ENCODE measurements around the gene HAUS3.

DNA sequence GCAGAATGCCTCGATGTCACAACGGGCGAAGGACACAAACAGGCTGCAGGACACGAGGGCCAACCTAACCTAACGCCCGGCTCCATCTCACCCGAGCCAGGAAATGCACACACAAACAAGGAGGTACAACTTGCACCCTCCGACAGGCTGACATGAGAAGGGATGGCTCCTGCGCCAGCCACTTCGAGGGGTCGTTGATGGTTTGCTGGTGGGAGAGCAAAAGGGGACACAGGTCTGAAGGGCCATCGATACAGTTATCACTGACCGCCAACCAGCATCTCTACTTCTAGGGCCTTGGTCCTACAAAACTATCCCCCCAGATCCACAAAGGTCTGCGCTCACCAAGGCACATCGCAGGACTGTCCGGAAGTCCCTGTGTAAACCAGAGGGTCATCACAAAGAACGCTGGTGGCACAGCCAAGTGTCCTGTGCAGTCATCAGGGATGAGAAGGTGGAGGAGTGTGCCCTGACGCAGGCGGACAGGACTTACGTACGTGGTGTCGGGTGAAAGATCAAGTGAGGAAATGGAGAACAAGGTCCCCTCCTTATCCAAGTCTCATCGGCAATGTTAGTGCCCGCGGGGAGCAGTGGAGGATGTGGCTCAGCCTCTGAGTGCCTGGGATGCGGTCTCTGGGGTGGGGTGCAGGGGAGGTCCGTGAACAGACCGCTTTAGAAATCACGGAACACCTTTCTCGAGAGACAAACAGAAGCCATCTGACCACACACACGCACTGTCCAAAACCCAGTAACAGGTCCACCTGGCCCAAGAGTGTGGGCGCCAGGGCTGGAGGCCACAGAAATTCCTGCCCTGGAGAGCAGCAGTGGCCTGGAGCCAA, 13.0 kb upstream of the HAUS3 start:
- TF ChIP-seq PHF8 (conservative IDR thresholded peaks at IDR 0.05; ENCODE audit: low read depth, low read length) (no peak), POLR2A (IDR thresholded peaks at IDR 0.05; ENCODE audit: control extremely low read depth in 1 of 2, low read depth in 2 of 2, low read length in 2 of 2) (no peak), EP300 (IDR thresholded peaks at IDR 0.05; ENCODE audit: borderline replicate concordance in 1 of 2, low read depth in 2 of 2, low read length in 2 of 2) (no peak), CBX8 (IDR thresholded peaks at IDR 0.05; ENCODE audit: borderline replicate concordance, low read depth, low read length) (no peak), POLR2AphosphoS5 (IDR thresholded peaks at IDR 0.05; ENCODE audit: low read depth, low read length) (no peak), SIN3A (conservative IDR thresholded peaks at IDR 0.05 in 1 of 2, IDR thresholded peaks at IDR 0.05 in 1 of 2; ENCODE audit: low read depth in 1 of 2, low read length in 2 of 2) (no peak), RBBP5 (IDR thresholded peaks at IDR 0.05; ENCODE audit: borderline replicate concordance, low read depth, low read length) (no peak), EZH2 (IDR thresholded peaks at IDR 0.05; ENCODE audit: low read depth, low read length, severe bottlenecking) (no peak)
- TF ChIP-seq, protein P1, sequence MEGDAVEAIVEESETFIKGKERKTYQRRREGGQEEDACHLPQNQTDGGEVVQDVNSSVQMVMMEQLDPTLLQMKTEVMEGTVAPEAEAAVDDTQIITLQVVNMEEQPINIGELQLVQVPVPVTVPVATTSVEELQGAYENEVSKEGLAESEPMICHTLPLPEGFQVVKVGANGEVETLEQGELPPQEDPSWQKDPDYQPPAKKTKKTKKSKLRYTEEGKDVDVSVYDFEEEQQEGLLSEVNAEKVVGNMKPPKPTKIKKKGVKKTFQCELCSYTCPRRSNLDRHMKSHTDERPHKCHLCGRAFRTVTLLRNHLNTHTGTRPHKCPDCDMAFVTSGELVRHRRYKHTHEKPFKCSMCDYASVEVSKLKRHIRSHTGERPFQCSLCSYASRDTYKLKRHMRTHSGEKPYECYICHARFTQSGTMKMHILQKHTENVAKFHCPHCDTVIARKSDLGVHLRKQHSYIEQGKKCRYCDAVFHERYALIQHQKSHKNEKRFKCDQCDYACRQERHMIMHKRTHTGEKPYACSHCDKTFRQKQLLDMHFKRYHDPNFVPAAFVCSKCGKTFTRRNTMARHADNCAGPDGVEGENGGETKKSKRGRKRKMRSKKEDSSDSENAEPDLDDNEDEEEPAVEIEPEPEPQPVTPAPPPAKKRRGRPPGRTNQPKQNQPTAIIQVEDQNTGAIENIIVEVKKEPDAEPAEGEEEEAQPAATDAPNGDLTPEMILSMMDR (IDR thresholded peaks at IDR 0.05; ENCODE audit: control extremely low read depth in 1 of 3, insufficient read depth in 1 of 3, low read depth in 1 of 3, low read length in 3 of 3) = no peak
- TF ChIP-seq, protein P2, sequence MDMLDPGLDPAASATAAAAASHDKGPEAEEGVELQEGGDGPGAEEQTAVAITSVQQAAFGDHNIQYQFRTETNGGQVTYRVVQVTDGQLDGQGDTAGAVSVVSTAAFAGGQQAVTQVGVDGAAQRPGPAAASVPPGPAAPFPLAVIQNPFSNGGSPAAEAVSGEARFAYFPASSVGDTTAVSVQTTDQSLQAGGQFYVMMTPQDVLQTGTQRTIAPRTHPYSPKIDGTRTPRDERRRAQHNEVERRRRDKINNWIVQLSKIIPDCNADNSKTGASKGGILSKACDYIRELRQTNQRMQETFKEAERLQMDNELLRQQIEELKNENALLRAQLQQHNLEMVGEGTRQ (IDR thresholded peaks at IDR 0.05; ENCODE audit: low read length) = no peak
